ENCODE data around the gene ETHE1. TPM values are rescaled to one million over a fixed set of nuclear protein-coding genes. Genes with fewer than 3 reads are reported as not detected.

ETHE1 gene
- total RNA-seq, 4 donors from 2014 or later, result 33.7 to 54.5 (median 41.9) TPM

DNA sequence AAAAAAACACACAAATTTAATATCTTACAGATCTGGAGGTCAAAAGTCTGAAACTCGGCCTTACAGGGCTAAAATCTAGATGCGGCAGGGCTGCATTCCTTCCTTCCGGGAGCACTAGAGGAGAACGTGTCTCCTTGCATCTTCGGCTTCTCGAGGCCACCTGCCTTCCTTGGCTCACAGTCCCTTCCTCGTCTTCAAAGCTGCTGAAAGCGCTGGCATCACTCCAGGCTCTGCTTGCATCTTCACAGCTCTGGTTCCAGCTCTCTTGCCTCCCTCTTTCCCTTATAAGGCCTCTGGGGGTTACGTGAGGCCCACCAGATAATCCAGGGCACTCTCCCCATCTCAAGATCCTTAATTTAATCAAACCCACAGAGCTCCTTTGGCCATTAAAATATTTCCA, 37.8 kb upstream of the ETHE1 start:
- H3K36me3 ChIP-seq, result peaks cover 0 to 30% (median 0%) of the 10 kb centered on the region in 3 donors
- no peak overlapping the region for H3K4me3 ChIP-seq
- no peak overlapping the region for H3K27ac ChIP-seq
- H3K27me3 ChIP-seq, result no peaks in the 10 kb centered on the region
- peaks cover 0 to 14% (median 4%) of the 10 kb centered on the region in 4 donors for H3K4me1 ChIP-seq
- no peak for TF ChIP-seq POLR2A (IDR thresholded peaks at IDR 0.05)
- TF ChIP-seq, protein P1, sequence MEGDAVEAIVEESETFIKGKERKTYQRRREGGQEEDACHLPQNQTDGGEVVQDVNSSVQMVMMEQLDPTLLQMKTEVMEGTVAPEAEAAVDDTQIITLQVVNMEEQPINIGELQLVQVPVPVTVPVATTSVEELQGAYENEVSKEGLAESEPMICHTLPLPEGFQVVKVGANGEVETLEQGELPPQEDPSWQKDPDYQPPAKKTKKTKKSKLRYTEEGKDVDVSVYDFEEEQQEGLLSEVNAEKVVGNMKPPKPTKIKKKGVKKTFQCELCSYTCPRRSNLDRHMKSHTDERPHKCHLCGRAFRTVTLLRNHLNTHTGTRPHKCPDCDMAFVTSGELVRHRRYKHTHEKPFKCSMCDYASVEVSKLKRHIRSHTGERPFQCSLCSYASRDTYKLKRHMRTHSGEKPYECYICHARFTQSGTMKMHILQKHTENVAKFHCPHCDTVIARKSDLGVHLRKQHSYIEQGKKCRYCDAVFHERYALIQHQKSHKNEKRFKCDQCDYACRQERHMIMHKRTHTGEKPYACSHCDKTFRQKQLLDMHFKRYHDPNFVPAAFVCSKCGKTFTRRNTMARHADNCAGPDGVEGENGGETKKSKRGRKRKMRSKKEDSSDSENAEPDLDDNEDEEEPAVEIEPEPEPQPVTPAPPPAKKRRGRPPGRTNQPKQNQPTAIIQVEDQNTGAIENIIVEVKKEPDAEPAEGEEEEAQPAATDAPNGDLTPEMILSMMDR (IDR thresholded peaks at IDR 0.05), result no peak
- TF ChIP-seq EP300 (IDR thresholded peaks at IDR 0.05), result no peak
- 76 to 82% methylated on average over 9 of the region's 9 CpGs for WGBS, 2 donors
- DNase-seq (ENCODE audit: low spot score in 2 of 2), result no peak
- no peaks in the 10 kb centered on the region for H3K9me3 ChIP-seq

DNA sequence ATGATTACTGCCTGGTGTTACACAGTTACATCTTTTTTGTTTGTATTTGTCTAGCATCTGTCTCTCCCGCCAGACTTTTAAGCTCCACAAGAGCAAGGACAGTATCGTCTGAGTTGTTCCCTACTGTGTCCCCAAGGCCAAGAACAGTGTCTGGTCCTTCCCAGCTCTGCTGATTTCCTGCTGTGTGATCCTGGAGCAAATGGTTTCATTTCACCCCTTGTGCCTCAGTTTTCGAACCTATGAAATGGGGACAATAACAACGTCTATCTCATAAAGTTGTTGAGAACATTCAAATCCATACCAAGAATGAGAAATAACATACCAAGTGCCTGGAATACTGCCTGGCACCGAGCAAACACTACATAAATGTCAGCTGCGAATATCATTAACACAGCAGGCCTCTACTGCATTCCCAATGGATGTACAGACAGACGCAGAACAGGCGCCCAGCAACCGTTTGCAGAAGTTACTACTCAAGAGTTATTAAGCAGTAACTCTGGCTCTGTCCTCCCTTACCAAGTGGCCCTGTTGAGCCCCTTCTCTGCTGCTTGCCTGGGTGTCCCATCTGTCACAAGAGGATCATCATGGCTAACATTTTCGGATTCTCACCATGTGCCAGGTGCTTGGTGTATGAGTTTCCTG, 36.9 kb upstream of the ETHE1 start:
- no peaks in the 10 kb centered on the region for H3K9me3 ChIP-seq
- no peak for DNase-seq (ENCODE audit: low spot score in 2 of 2)
- H3K4me1 ChIP-seq, result peaks cover 0 to 14% (median 4%) of the 10 kb centered on the region in 4 donors
- no peaks in the 10 kb centered on the region for H3K27me3 ChIP-seq
- WGBS, 2 donors, result 78 to 84% methylated on average over 10 of the region's 10 CpGs
- TF ChIP-seq POLR2A (IDR thresholded peaks at IDR 0.05) (no peak), EP300 (IDR thresholded peaks at IDR 0.05) (no peak)
- TF ChIP-seq, protein P1 (IDR thresholded peaks at IDR 0.05), result no peak
- no peak overlapping the region for H3K27ac ChIP-seq
- no peak overlapping the region for H3K4me3 ChIP-seq
- peaks cover 0 to 35% (median 0%) of the 10 kb centered on the region in 3 donors for H3K36me3 ChIP-seq

GRCh38 chr19:43562698-43563241, 35.8 kb upstream of the ETHE1 start:
- peak; percentile 38 to 64 for DNase-seq (ENCODE audit: low spot score in 2 of 2)
- H3K4me1 ChIP-seq, result peaks cover 0 to 14% (median 4%) of the 10 kb centered on the region in 4 donors
- peak overlapping the region in 3 of 4 donors; percentile 34 to 64 (median 59) for H3K27ac ChIP-seq
- TF ChIP-seq POLR2A (IDR thresholded peaks at IDR 0.05) (no peak), EP300 (IDR thresholded peaks at IDR 0.05) (peak in 1 of 2 donors; percentile 82)
- TF ChIP-seq, protein P1 (IDR thresholded peaks at IDR 0.05), result no peak
- whole genome bisulfite sequencing, 2 donors, result 56 to 65% methylated on average over 12 to 13 of the region's 14 CpGs
- H3K27me3 ChIP-seq, result no peaks in the 10 kb centered on the region
- H3K9me3 ChIP-seq, result no peaks in the 10 kb centered on the region
- H3K4me3 ChIP-seq, result no peak overlapping the region
- peaks cover 0 to 38% (median 0%) of the 10 kb centered on the region in 3 donors for H3K36me3 ChIP-seq

- 81 to 92% methylated on average over 6 of the region's 6 CpGs for WGBS, 2 donors
- Histone ChIP-seq H3K27me3 (no peaks in the 10 kb centered on the region), H3K27ac (peak overlapping the region in 2 of 4 donors; percentile 25 to 64), H3K4me1 (peaks cover 0 to 14% (median 4%) of the 10 kb centered on the region in 4 donors), H3K4me3 (no peak overlapping the region), H3K9me3 (no peaks in the 10 kb centered on the region), H3K36me3 (peaks cover 0 to 38% (median 0%) of the 10 kb centered on the region in 3 donors)
- TF ChIP-seq, protein P1 (IDR thresholded peaks at IDR 0.05), result no peak
- TF ChIP-seq EP300 (IDR thresholded peaks at IDR 0.05) (no peak), POLR2A (IDR thresholded peaks at IDR 0.05) (no peak)
- DNase-seq (ENCODE audit: low spot score in 2 of 2), result no peak
Measured at GRCh38 chr19:43562226-43562697, 35.3 kb upstream of the ETHE1 start.
